Gastroesophageal sphincter (tissue), 3 donors: ENCODE measurements around the gene RYR2.

Experiments used
- POLR2A ChIP-seq, 2 donors: fragments of 450-650 bp; IDR thresholded peaks; one replicate each; pipeline ENCODE4 v1.6.1; 2017; ENCODE audit warnings: antibody characterized with exemption in 2 of 2, mild to moderate bottlenecking in 2 of 2, moderate library complexity in 1 of 2
- TF ChIP-seq, protein P1 (sequence below), 4 experiments: fragments of 200-600 bp in 2 of 4; fragments of 450-650 bp in 2 of 4; sonication (generic) in 1 of 4; IDR thresholded peaks; one replicate each; pipeline ENCODE4 v1.5.1; 2017 to 2019; ENCODE audit warnings: antibody characterized with exemption in 4 of 4, mild to moderate bottlenecking in 2 of 4, moderate library complexity in 2 of 4

DNA sequence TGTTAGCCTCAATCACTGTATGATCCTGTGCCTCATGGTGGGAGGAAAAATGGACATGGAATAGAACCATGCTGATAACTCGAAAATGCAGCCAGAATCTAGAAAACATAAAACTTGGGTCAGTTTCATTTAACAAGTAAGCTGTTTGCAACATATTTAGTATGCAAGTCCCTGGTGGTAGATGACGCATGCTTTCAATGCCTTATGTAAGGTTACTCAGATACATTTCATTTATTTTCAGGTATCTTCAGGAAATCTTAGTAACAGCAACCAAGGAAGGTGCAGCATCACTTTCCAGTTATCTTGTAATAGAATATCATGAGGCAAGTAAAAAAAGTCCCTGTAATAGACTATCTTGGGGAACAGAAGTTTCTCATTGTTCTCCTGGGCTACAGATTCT is 92.9 kb downstream of the RYR2 start:
- TF ChIP-seq, protein P1, sequence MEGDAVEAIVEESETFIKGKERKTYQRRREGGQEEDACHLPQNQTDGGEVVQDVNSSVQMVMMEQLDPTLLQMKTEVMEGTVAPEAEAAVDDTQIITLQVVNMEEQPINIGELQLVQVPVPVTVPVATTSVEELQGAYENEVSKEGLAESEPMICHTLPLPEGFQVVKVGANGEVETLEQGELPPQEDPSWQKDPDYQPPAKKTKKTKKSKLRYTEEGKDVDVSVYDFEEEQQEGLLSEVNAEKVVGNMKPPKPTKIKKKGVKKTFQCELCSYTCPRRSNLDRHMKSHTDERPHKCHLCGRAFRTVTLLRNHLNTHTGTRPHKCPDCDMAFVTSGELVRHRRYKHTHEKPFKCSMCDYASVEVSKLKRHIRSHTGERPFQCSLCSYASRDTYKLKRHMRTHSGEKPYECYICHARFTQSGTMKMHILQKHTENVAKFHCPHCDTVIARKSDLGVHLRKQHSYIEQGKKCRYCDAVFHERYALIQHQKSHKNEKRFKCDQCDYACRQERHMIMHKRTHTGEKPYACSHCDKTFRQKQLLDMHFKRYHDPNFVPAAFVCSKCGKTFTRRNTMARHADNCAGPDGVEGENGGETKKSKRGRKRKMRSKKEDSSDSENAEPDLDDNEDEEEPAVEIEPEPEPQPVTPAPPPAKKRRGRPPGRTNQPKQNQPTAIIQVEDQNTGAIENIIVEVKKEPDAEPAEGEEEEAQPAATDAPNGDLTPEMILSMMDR (IDR thresholded peaks at IDR 0.05) = no peak
- no peak for TF ChIP-seq POLR2A (IDR thresholded peaks at IDR 0.05)
